Transverse colon (tissue), 4 donors: ENCODE results near the gene FRRS1. TPM values are rescaled to one million over a fixed set of nuclear protein-coding genes. Genes with fewer than 3 reads are reported as not detected.

Experiments
- DNase-seq: peaks from one replicate; pipeline ENCODE4 v3.0.0-alpha.2; 2019
- H3K27ac ChIP-seq, 4 donors: fragments of 200-600 bp; sonication (generic); 2 replicates each; pipeline ENCODE4 v1.5.1; 2016 to 2018; ENCODE audit warnings: inconsistent platforms in 4 of 4
- H3K27me3 ChIP-seq: fragments of 200-600 bp; sonication (generic); 2 replicates; pipeline ENCODE4 v1.5.1; 2017; ENCODE audit warnings: inconsistent platforms
- H3K36me3 ChIP-seq, 4 donors: fragments of 200-600 bp; sonication (generic); 2 replicates each; pipeline ENCODE4 v1.5.1; 2017 to 2019; ENCODE audit warnings: inconsistent platforms in 4 of 4
- H3K4me1 ChIP-seq, 4 donors: fragments of 200-600 bp; sonication (generic); 2 replicates each; pipeline ENCODE4 v1.5.1; 2017 to 2020; ENCODE audit warnings: inconsistent platforms in 4 of 4
- H3K4me3 ChIP-seq, 4 donors: fragments of 200-600 bp; sonication (generic); 1 replicate in 1 of 4; 2 replicates in 3 of 4; pipeline versions ENCODE4 v1.5.1 to v1.6.1; 2017 to 2019; ENCODE audit warnings: inconsistent platforms in 4 of 4
- H3K9me3 ChIP-seq, 2 donors: fragments of 200-600 bp; sonication (generic); 2 replicates each; pipeline ENCODE4 v1.5.1; 2017 to 2019; ENCODE audit warnings: inconsistent platforms in 2 of 2
- CTCF ChIP-seq, 5 experiments: fragments of 200-600 bp in 3 of 5; fragments of 450-650 bp in 2 of 5; sonication (generic) in 3 of 5; IDR thresholded peaks; 1 replicate in 2 of 5; 2 replicates in 3 of 5; pipeline ENCODE4 v1.5.1; 2016 to 2017; ENCODE audit warnings: antibody characterized with exemption in 5 of 5, inconsistent platforms in 3 of 5, mild to moderate bottlenecking in 2 of 5, moderate library complexity in 1 of 5
- EP300 ChIP-seq: sonication (generic); formaldehyde crosslinking; IDR thresholded peaks from one replicate; pipeline ENCODE4 v1.6.1; 2017; ENCODE audit warnings: antibody characterized with exemption, low read depth
- POLR2A ChIP-seq: fragments of 450-650 bp; IDR thresholded peaks from one replicate; pipeline ENCODE4 v1.6.1; 2016; ENCODE audit warnings: antibody characterized with exemption, mild to moderate bottlenecking, moderate library complexity
- POLR2AphosphoS5 ChIP-seq, 3 donors: sonication (generic); formaldehyde crosslinking; IDR thresholded peaks; one replicate each; pipeline ENCODE4 v1.6.1; 2016; ENCODE audit warnings: antibody characterized with exemption in 3 of 3
- WGBS, 2 donors: methylation state at CpG; one replicate each; pipeline ENCODE4 v1.1.5; 2018; ENCODE audit warnings: low coverage in 1 of 2; 5-methylcytosine and 5-hydroxymethylcytosine counted together
- in situ Hi-C, 4 donors: fragments of 200-750 bp; cut with MboI; loops; one replicate each; pipeline versions ENCODE4 v1.15.0 to v1.15.1; 2017; ENCODE audit warnings: low sequenced_read_pairs in 3 of 4, low pct_ligation_motif_present in 1 of 4, low pct_unique_long_range_greater_than_20kb in 1 of 4
- intact Hi-C: fragments of 100-400 bp; cut with DNase I; formaldehyde crosslinking; loops from one replicate; pipeline ENCODE4 v1.15.1; 2023; ENCODE audit warnings: low total_unique reads
- total RNA-seq, 4 donors: library from RNA; depleted of rRNA; stranded (reverse); fragments of >200 nt; gene quantifications; one replicate each; pipeline ENCODE4 v1.1.0, GENCODE V29; 2016

The FRRS1 gene
- total RNA-seq: 10 to 100 TPM in 2 of 4 donors, 1 to 10 TPM in 2; 3.0 to 32.4 (median 18.9) TPM

GRCh38 chr1:99766378-99766800, at the start of gene FRRS1:
FRRS1 (minus strand) TSS chr1:99766635; CDS start chr1:99748768, 17,867 bp downstream.
- no peaks in the 10 kb centered on the region for H3K36me3 ChIP-seq
- TF ChIP-seq EP300 (no peak), CTCF (IDR thresholded peaks at IDR 0.05) (no peak), POLR2A (peak; percentile 65), POLR2AphosphoS5 (IDR thresholded peaks at IDR 0.05) (peak; percentile 54 to 93 (median 83))
- in situ Hi-C loops (no loop called here), intact Hi-C loops (no loop called here)
- peak within 1 kb of the TSS; percentile 33 to 59 (median 50) for H3K4me3 ChIP-seq
- peak; percentile 75 for DNase-seq
- H3K9me3 ChIP-seq: no peaks in the 10 kb centered on the region
- H3K27ac ChIP-seq: peak within 1 kb of the TSS; percentile 80 to 88 (median 84)
- no peaks in the 10 kb centered on the region for H3K27me3 ChIP-seq
- 0% methylated on average over 10 of the region's 10 CpGs; no CpG with 5 or more reads in 1 of the 2 donors for WGBS, 2 donors
- peaks cover 0 to 29% (median 8%) of the 10 kb centered on the region in 4 donors for H3K4me1 ChIP-seq

- intact Hi-C loops: no loop called here
- Histone ChIP-seq H3K4me3 (no peak overlapping the region), H3K36me3 (no peaks in the 10 kb centered on the region), H3K9me3 (no peaks in the 10 kb centered on the region), H3K27ac (no peak overlapping the region), H3K4me1 (no peaks in the 10 kb centered on the region), H3K27me3 (no peaks in the 10 kb centered on the region)
- 88 to 89% methylated on average over 3 of the region's 3 CpGs for WGBS, 2 donors
- TF ChIP-seq POLR2AphosphoS5 (IDR thresholded peaks at IDR 0.05) (no peak), EP300 (no peak), CTCF (IDR thresholded peaks at IDR 0.05) (no peak), POLR2A (no peak)
- no peak for DNase-seq
- in situ Hi-C loops: loop anchor here (5.0 to 25.0 kb wide), 3 partner anchors 648 to 1048 kb away; no protein-coding TSS in a partner anchor
Measured at GRCh38 chr1:99814373-99814900, 48.0 kb upstream of the FRRS1 start.

GRCh38 chr1:99811747-99812146, 45.3 kb upstream of the FRRS1 start:
- Histone ChIP-seq H3K27me3 (no peaks in the 10 kb centered on the region), H3K9me3 (no peaks in the 10 kb centered on the region), H3K4me3 (no peak overlapping the region), H3K27ac (no peak overlapping the region), H3K4me1 (peaks cover 0 to 9% (median 0%) of the 10 kb centered on the region in 4 donors), H3K36me3 (no peaks in the 10 kb centered on the region)
- no peak for DNase-seq
- intact Hi-C loops (no loop called here), in situ Hi-C loops (loop anchor here (5.0 to 25.0 kb wide), 3 partner anchors 651 to 1051 kb away; no protein-coding TSS in a partner anchor)
- no peak for TF ChIP-seq POLR2A
- no peak for TF ChIP-seq POLR2AphosphoS5 (IDR thresholded peaks at IDR 0.05)
- TF ChIP-seq CTCF (IDR thresholded peaks at IDR 0.05): no peak
- WGBS, 2 donors: 89 to 96% methylated on average over 1 of the region's 1 CpG

GRCh38 chr1:99811075-99811474, 44.6 kb upstream of the FRRS1 start:
- H3K27ac ChIP-seq: no peak overlapping the region
- TF ChIP-seq POLR2AphosphoS5 (IDR thresholded peaks at IDR 0.05) (no peak), EP300 (no peak), CTCF (IDR thresholded peaks at IDR 0.05) (no peak), POLR2A (no peak)
- no peak for DNase-seq
- H3K4me1 ChIP-seq: peaks cover 0 to 9% (median 0%) of the 10 kb centered on the region in 4 donors
- in situ Hi-C loops: loop anchor here (5.0 to 25.0 kb wide), 3 partner anchors 651 to 1051 kb away; no protein-coding TSS in a partner anchor
- H3K4me3 ChIP-seq: no peak overlapping the region
- H3K27me3 ChIP-seq: no peaks in the 10 kb centered on the region
- WGBS, 2 donors: 86 to 100% methylated on average over 1 of the region's 1 CpG
- no peaks in the 10 kb centered on the region for H3K9me3 ChIP-seq
- intact Hi-C loops: no loop called here
- no peaks in the 10 kb centered on the region for H3K36me3 ChIP-seq
